GM12878 (cell line): Measurements from ENCODE around the gene GJA10. TPM values are rescaled to one million over a fixed set of nuclear protein-coding genes. Genes with fewer than 3 reads are reported as not detected.

Source experiments
- ATAC-seq: fragments of 200-7000 bp; cut with Tn5 transposase; 3 replicates; pipeline ENCODE4 v1.9.1; 2020; ENCODE audit warnings: mild to moderate bottlenecking, moderate library complexity
- BruUV-seq: library from RNA; stranded (reverse); fragments of 400-500 nt; replicated peaks from 2 replicates; lab custom pipeline; 2021; lab: Mats Ljungman, UMichigan
- CTCF ChIA-PET: fragments of 300-600 bp; sonication (Branson Sonifier 250); formaldehyde crosslinking; extraction: SDS; loops from one replicate; lab custom pipeline; 2021; ENCODE audit warnings: inconsistent platforms; lab: Yijun Ruan, JAX
- POLR2A ChIA-PET: fragments of 350-600 bp; formaldehyde crosslinking; extraction: SDS; loops from one replicate; lab custom pipeline; 2021; ENCODE audit warnings: inconsistent platforms; lab: Charles Lee
- RAD21 ChIA-PET: fragments of 300-600 bp; sonication (Branson Sonifier 250); formaldehyde crosslinking; loops from one replicate; lab custom pipeline; 2023; ENCODE audit warnings: antibody characterized with exemption; ENCODE audit not compliant: unreplicated experiment; lab: Charles Lee
- SMC1A ChIA-PET: fragments of 300-600 bp; sonication (Branson Sonifier 250); formaldehyde crosslinking; loops from one replicate; lab custom pipeline; 2023; ENCODE audit not compliant: unreplicated experiment, uncharacterized antibody; lab: Charles Lee
- DNase-seq: peaks from one replicate; pipeline ENCODE4 v3.0.0-alpha.2; 2011; ENCODE audit warnings: low read depth, low spot score
- FAIRE-seq: peaks from 3 replicates; lab custom pipeline; 2011; peaks lifted over from hg19 to GRCh38; lab: Jason Lieb, UNC
- H2AFZ ChIP-seq: 2 replicates; pipeline ENCODE4 v1.6.0; 2011; ENCODE audit warnings: low read depth, low read length, control low read depth; ENCODE audit not compliant: control insufficient read depth
- H3K27ac ChIP-seq: 2 replicates; pipeline ENCODE4 v1.5.1; 2011; ENCODE audit warnings: control low read depth; ENCODE audit not compliant: control insufficient read depth, insufficient read depth
- H3K27me3 ChIP-seq, 2 experiments: replicated peaks in 1 of 2; 2 replicates each; pipeline versions ENCODE4 v1.6.0 to v1.6.1; 2011; ENCODE audit warnings: low read length in 1 of 2; ENCODE audit not compliant: control insufficient read depth in 2 of 2, insufficient read depth in 2 of 2
- H3K36me3 ChIP-seq, 2 experiments: 2 replicates each; pipeline ENCODE4 v1.5.1; 2011; ENCODE audit warnings: low read length in 1 of 2; ENCODE audit not compliant: control insufficient read depth in 2 of 2, insufficient read depth in 2 of 2
- H3K4me1 ChIP-seq: 2 replicates; pipeline ENCODE4 v1.6.1; 2011; ENCODE audit warnings: mild to moderate bottlenecking, low read length, moderate library complexity, mixed read lengths; ENCODE audit not compliant: control insufficient read depth, insufficient read depth
- H3K4me2 ChIP-seq: 2 replicates; pipeline ENCODE4 v1.6.0; 2011; ENCODE audit warnings: control low read depth; ENCODE audit not compliant: control insufficient read depth, insufficient read depth
- H3K4me3 ChIP-seq: fragments of 200-600 bp; sonication (generic); 2 replicates; pipeline ENCODE4 v1.5.1; 2016
- H3K79me2 ChIP-seq: 2 replicates; pipeline ENCODE4 v1.6.0; 2011; ENCODE audit warnings: low read length; ENCODE audit not compliant: control insufficient read depth, insufficient read depth
- H3K9ac ChIP-seq: 2 replicates; pipeline ENCODE4 v1.8.0; 2011; ENCODE audit warnings: low read length, control low read depth, mixed read lengths; ENCODE audit not compliant: control insufficient read depth, insufficient read depth
- H3K9me3 ChIP-seq: replicated peaks from 3 replicates; pipeline ENCODE4 v1.5.1; 2011; ENCODE audit warnings: mild to moderate bottlenecking, low read length; ENCODE audit not compliant: control insufficient read depth, insufficient read depth
- H4K20me1 ChIP-seq: 2 replicates; pipeline ENCODE4 v1.6.0; 2011; ENCODE audit not compliant: control insufficient read depth, insufficient read depth
- CUX1 ChIP-seq: IDR thresholded peaks from 2 replicates; pipeline ENCODE4 v1.6.1; 2012; ENCODE audit warnings: improper control_type of control experiment, low read depth, low read length; ENCODE audit not compliant: insufficient replicate concordance
- ESRRA ChIP-seq: IDR thresholded peaks from 2 replicates; pipeline ENCODE4 v1.6.1; 2012; ENCODE audit warnings: mild to moderate bottlenecking, low read length, improper control_type of control experiment
- GABPA ChIP-seq: IDR thresholded peaks from 2 replicates; pipeline ENCODE4 v1.6.1; 2014; ENCODE audit warnings: antibody characterized with exemption, low read depth, mild to moderate bottlenecking, inconsistent platforms
- KLF5 ChIP-seq: fragments of 450-650 bp; IDR thresholded peaks from 2 replicates; pipeline ENCODE4 v1.6.1; 2014; ENCODE audit warnings: mild to moderate bottlenecking; ENCODE audit not compliant: partially characterized antibody
- SUZ12 ChIP-seq: fragments of 200-600 bp; sonication (generic); IDR thresholded peaks from one replicate; pipeline ENCODE4 v1.6.1; 2018; ENCODE audit warnings: antibody characterized with exemption, mild to moderate bottlenecking; ENCODE audit not compliant: unreplicated experiment
- TCF12 ChIP-seq: IDR thresholded peaks from 2 replicates; pipeline ENCODE4 v1.6.1; 2011; ENCODE audit warnings: low read depth, mild to moderate bottlenecking, low read length
- ZNF207 ChIP-seq: fragments of 450-650 bp; IDR thresholded peaks from 2 replicates; pipeline ENCODE4 v1.6.1; 2014; ENCODE audit warnings: antibody characterized with exemption, mild to moderate bottlenecking, borderline replicate concordance
- WGBS: methylation state at CpG from one replicate; pipeline ENCODE4 v1.1.6; 2016; ENCODE audit warnings: low lambda C conversion rate; ENCODE audit not compliant: insufficient replicate concordance, insufficient coverage; ENCODE audit errors: missing lambda C conversion rate; 5-methylcytosine and 5-hydroxymethylcytosine counted together
- in situ Hi-C: fragments of 300-500 bp; cut with MboI; formaldehyde crosslinking; loops from 9 replicates; pipeline ENCODE4 v1.14.3; 2018; ENCODE audit warnings: mixed read lengths
- intact Hi-C: fragments of 100-400 bp; cut with micrococcal nuclease; formaldehyde crosslinking; loops from one replicate; pipeline ENCODE4 v1.14.2; 2022; ENCODE audit not compliant: unreplicated experiment
- polyA plus RNA-seq, 11 experiments: library from polyadenylated mRNA; depleted of rRNA in 4 of 11; unstranded in 6 of 11; stranded (reverse) in 5 of 11; fragments of >200 nt; fragmentation: Nextera tagmentation in 4 of 11; fragmentation: Illumina TruSeq in 1 of 11; extraction: Ambion mirVana in 4 of 11; extraction: Trizol in 1 of 11; gene quantifications; 1 replicate in 1 of 11; 2 replicates in 10 of 11; pipeline versions ENCODE4 v1.2.1 to v1.2.3, GENCODE V29; 2011 to 2016; ENCODE audit warnings: inconsistent platforms in 2 of 11, missing spikeins in 2 of 11, low read depth in 1 of 11
- total RNA-seq, 4 experiments: library from RNA; depleted of rRNA in 3 of 4; stranded (reverse); fragments of >200 nt in 3 of 4; fragmentation: Illumina TruSeq in 1 of 4; extraction: Trizol in 1 of 4; gene quantifications; 2 replicates each; pipeline versions ENCODE4 v1.2.1 to v1.2.3, GENCODE V29; 2013 to 2021

Gene GJA10
- total and polyA plus RNA-seq, 10 of the 15 experiments (the other 5 are each of a cell fraction or from before 2014, with no cell fraction given), result not detected

- no peaks in the 10 kb centered on the region for H3K27me3 ChIP-seq
- WGBS, result no CpG with 5 or more reads among the region's 1 CpG
- BruUV-seq, result no TSS peak
- no peak overlapping the region for H2AFZ ChIP-seq
- H3K4me2 ChIP-seq, result no peak overlapping the region
- no peak for FAIRE-seq
- H3K36me3 ChIP-seq, result no peaks in the 10 kb centered on the region
- no peak overlapping the region for H3K27ac ChIP-seq
- intact Hi-C loops (no loop called here), in situ Hi-C loops (no loop called here)
- no peaks in the 10 kb centered on the region; the same call in 2 of the 3 replicates for H3K9me3 ChIP-seq
- no peak overlapping the region for H3K9ac ChIP-seq
- RAD21 ChIA-PET, result no interaction called here
- POLR2A ChIA-PET, result no interaction called here
- ATAC-seq, result no peak
- no peak for DNase-seq
- no peak for TF ChIP-seq CUX1
- TF ChIP-seq SUZ12, result no peak
- TF ChIP-seq TCF12, result no peak
- no peak for TF ChIP-seq KLF5
- TF ChIP-seq ESRRA, result no peak
- no peak for TF ChIP-seq GABPA
- TF ChIP-seq ZNF207, result no peak
- TF ChIP-seq, all 136 proteins: peak for 0
- SMC1A ChIA-PET, result no interaction called here
- CTCF ChIA-PET, result no interaction called here
- H3K4me3 ChIP-seq, result no peak overlapping the region
- H3K4me1 ChIP-seq, result no peaks in the 10 kb centered on the region
- H3K79me2 ChIP-seq, result no peaks in the 10 kb centered on the region
- H4K20me1 ChIP-seq, result no peaks in the 10 kb centered on the region
Observed at GRCh38 chr6:89910902-89911240, 16.6 kb downstream of the GJA10 start.
